ENCODE results near the gene HDAC8.
"Not testable (repeated sequence)": the region's sequence is repeated elsewhere in the genome, so short reads cannot be mapped to it uniquely, and the experiment has no call there.

The HDAC8 gene

GRCh38 chrX:72371405-72371804 lies 201.2 kb downstream of the HDAC8 start:
- DNase-seq, result no peak

- DNase-seq, result no peak
Observed at GRCh38 chrX:72368796-72369195, 203.8 kb downstream of the HDAC8 start.

GRCh38 chrX:72367516-72367915 lies 205.1 kb downstream of the HDAC8 start:
- no peak for DNase-seq

- no peak for DNase-seq
Observed at GRCh38 chrX:72366701-72367454, 205.8 kb downstream of the HDAC8 start.

GRCh38 chrX:72366178-72366577 lies 206.5 kb downstream of the HDAC8 start:
- no peak for DNase-seq

DNA sequence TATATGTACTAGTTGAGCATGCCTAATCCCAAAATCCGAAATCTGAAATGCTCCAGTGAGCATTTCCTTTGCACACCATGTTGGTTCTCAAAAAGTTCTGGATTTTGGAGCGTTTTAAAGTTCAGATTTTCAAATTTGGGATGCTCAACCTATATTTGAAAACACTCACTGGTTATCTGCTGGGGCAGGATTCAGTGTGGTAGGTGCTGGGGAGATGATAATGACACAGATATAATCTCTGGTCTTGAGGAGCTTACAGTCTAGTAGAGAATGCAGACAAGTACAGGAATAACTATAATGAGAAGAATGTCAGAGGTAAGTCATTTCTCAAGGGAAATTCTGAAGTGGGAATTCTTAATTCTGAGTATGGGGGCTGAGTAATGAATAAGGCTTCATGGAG lies 207.5 kb downstream of the HDAC8 start:
- DNase-seq, result no peak

DNA sequence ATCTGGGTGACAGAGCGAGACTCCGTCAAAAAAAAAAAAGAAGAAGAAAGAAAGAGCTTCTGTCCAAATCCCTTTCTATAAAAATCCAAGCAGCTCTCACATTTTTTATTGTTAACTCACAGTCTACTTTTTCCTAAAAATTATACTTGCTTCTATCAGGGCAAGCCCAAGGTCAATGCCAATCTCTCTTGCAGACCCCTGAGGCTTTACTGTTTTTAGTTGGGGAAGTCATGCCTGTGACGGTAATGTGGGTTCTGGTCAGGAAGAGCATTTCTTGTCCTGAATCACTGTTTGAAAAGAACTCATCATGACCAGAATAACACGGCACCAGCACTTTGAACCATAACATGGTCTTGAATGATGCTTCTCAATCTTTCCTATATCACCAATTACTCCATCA lies 212.3 kb downstream of the HDAC8 start:
- no peak for DNase-seq

GRCh38 chrX:72358313-72358712 lies 214.3 kb downstream of the HDAC8 start:
- DNase-seq, result no peak

DNA sequence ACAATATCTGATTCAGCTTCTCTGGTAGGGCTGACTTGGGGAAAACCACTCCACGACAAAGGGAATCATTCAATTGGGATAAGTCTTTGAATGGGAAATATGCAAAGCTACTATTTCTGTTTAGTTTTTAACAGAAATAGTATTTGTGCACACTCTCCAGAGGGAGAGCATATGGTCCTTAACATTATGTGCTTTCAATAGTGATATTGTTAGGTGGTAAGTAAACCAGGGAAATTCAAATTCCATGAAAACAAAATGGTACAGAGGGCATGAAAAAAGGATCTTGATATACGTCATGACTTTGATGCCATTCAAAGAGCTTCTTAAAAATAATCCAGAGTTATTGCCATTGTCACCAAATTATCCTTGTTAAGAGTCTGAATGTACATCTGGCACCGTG lies 219.9 kb downstream of the HDAC8 start:
- DNase-seq, result no peak

- no peak for DNase-seq
Observed at GRCh38 chrX:72351606-72352334, 220.9 kb downstream of the HDAC8 start.

GRCh38 chrX:72349190-72349589 lies 223.5 kb downstream of the HDAC8 start:
- DNase-seq, result no peak

DNA sequence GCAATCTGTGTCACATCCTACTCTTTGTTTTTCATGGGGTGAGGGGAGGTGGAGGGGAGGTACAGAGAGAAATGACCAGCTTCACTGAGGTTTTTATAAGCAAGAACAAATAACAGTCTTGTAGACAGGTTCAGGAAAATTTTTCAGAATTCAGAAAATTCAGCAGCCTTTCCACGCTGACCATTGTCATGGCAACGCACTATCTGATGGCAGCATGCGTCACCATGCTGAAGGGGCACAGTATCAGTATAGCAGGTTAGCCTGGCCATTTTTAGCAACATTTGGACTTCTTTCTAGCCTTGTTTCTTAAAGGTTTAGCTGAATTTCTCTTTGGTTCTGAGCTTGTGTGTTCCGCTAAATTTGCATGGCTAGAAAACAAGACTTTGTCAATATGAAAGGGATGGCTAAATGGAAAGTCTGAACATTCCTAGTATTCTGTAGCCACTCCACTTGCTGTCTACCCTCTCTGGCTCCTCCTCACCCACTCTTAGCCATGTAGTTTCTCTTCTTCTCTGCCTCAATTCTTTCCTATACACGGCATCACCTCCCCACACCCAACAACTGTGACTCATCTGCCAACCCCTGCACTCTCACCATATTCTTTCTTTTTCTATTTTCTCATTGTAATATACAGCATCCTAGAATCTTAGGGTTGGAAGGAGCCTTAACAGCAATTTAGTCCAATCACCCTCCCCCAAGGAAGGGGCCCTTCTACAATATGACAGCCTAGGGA lies 224.2 kb downstream of the HDAC8 start:
- no peak for DNase-seq

DNA sequence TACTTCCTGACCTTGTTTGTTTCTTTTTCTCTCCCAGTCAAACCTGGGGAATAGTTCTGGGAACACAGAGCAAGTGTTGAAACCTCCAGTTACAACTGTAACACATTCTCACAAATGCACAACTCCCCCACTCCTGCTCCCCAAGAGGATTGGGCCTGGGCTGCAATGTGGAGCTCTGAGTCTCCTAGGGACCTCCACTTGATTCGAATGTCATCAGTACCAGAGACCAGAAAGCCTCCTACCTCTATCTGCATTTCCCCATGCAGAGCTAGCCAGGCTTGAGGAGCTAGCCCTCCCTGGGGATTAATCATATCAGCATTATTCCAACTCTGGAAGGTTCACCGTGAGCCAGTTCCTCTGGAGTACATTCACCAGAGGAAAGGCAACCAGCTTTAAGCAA lies 225.3 kb downstream of the HDAC8 start:
- no peak for DNase-seq

- DNase-seq, result no peak
Observed at GRCh38 chrX:72346302-72346949, 226.2 kb downstream of the HDAC8 start.

GRCh38 chrX:72340626-72341025 lies 232.0 kb downstream of the HDAC8 start:
- DNase-seq, result no peak

GRCh38 chrX:72340041-72340440 lies 232.6 kb downstream of the HDAC8 start:
- DNase-seq, result no peak

DNA sequence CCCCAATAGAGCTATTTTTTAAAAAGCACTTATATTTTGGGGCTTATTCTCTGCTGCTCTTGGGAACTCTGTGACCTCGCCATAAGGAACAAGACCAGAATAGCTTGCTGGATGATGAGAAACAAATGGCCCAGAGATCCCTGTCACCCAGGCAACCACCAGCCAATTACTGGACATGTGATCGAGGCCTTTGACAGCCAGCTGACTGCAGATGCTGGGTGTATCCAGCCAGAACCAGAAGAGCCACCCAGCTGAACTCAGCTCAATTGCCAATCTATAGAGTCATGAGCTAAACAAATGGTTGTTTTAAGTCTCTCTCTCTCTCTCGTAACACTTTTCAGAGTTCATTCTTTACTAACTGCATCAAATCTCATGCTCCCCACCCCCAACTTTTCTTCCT lies 242.5 kb downstream of the HDAC8 start:
- no peak for DNase-seq

- no peak for DNase-seq
Observed at GRCh38 chrX:72326605-72327300, 245.9 kb downstream of the HDAC8 start.

DNA sequence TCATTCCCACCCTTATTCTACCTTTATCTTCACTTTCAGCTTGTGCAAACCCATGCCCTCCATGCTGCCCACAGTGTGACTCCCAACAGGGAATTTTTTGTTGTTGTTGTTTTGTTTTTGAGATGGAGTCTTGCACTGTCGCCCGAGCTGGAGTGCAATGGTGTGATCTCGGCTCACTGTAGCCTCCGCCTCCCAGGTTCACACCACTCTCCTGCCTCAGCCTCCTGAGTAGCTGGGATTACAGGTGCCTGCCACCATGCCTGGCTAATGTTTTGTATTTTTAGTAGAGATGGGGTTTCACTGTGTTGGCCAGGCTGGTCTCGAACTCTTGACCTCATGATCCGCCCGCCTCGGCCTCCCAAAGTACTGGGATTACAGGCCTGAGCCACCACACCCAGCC lies 253.0 kb downstream of the HDAC8 start:
- not testable (repeated sequence) for DNase-seq

DNA sequence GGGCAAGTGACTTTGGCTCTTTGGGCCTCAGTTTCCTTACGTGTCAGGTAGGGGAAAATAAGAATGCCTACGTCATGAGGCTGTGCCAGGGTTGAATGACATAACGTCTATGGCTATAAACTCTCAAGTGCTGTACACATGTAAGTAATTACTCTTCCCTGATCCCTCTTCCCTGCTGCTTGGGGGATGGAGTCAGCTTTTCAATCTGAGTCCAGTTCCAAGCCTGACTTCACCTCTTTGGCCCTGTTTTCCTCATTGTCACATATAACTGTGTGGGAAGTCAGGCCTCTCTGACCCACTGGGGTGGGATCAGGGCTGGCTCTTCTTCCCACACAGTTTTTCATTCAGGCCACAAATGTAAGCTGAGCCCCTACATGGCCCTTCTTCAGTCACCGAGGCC lies 255.5 kb downstream of the HDAC8 start:
- DNase-seq, result no peak

GRCh38 chrX:72316408-72317110 lies 256.1 kb downstream of the HDAC8 start:
- no peak for DNase-seq

DNA sequence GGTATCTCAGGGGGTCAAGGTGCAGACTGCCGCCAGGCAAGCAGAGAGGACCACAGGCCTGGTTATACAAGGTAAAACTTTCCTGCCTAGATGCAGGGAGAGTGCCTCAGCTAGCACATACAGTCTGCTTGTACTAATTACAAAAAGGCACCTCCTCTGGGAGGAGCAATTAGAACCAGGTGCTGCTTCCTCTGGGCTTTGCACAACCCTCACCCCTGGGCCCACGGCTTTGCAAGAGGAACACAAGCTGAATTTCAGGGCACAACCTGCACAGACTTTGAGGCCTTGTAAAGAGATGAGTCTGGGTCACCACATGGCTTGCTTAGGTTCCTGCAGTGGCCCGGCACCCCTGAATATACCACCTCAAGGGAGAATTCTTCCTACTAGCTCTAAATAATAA lies 257.8 kb downstream of the HDAC8 start:
- DNase-seq, result no peak

Data from GF-D8 (cell line).